IgD-negative memory B cell (primary cell): ENCODE measurements around the gene MT1A. TPM values are rescaled to one million over a fixed set of nuclear protein-coding genes. Genes with fewer than 3 reads are reported as not detected.
"Not testable (repeated sequence)": the region's sequence is repeated elsewhere in the genome, so short reads cannot be mapped to it uniquely, and the experiment has no call there.

ENCODE experiments used
- H3K27ac Mint-ChIP-seq, 3 donors: one replicate each; pipeline ENCODE4 v1.8.0; 2020 to 2022; ENCODE audit warnings: mild to moderate bottlenecking in 3 of 3, mixed read lengths in 3 of 3, moderate library complexity in 1 of 3
- H3K27me3 Mint-ChIP-seq: one replicate; pipeline ENCODE4 v1.8.0; 2021; ENCODE audit warnings: mixed read lengths
- H3K36me3 Mint-ChIP-seq: one replicate; pipeline ENCODE4 v1.8.0; 2020; ENCODE audit warnings: mild to moderate bottlenecking, mixed read lengths
- H3K4me1 Mint-ChIP-seq, 3 donors: one replicate each; pipeline ENCODE4 v1.8.0; 2020 to 2022; ENCODE audit warnings: mixed read lengths in 3 of 3, mild to moderate bottlenecking in 1 of 3
- H3K4me3 Mint-ChIP-seq, 4 donors: one replicate each; pipeline ENCODE4 v1.8.0; 2020 to 2022; ENCODE audit warnings: mild to moderate bottlenecking in 4 of 4, mixed read lengths in 4 of 4, moderate library complexity in 3 of 4
- H3K9me3 Mint-ChIP-seq, 3 donors: one replicate each; pipeline ENCODE4 v1.8.0; 2020 to 2021; ENCODE audit warnings: mixed read lengths in 3 of 3, mild to moderate bottlenecking in 1 of 3
- polyA plus RNA-seq: library from polyadenylated mRNA; unstranded; fragments of 300-500 nt; fragmentation: Illumina TruSeq; gene quantifications from one replicate; pipeline ENCODE4 v1.2.3, GENCODE V29; 2021

The MT1A gene
- polyA plus RNA-seq, 1 donor from 2014 or later: not detected

GRCh38 chr16:56618138-56618537 is 20.3 kb upstream of the MT1A start:
- H3K27ac Mint-ChIP-seq: no peak overlapping the region
- H3K36me3 Mint-ChIP-seq: peaks cover 3% of the 10 kb centered on the region
- H3K9me3 Mint-ChIP-seq: no peaks in the 10 kb centered on the region
- H3K4me3 Mint-ChIP-seq: peak overlapping the region in 1 of 4 donors; percentile 39
- H3K27me3 Mint-ChIP-seq: peaks cover 25% of the 10 kb centered on the region
- H3K4me1 Mint-ChIP-seq: peaks cover 0 to 7% (median 2%) of the 10 kb centered on the region in 3 donors

- Mint-ChIP-seq H3K9me3 (no peaks in the 10 kb centered on the region), H3K4me3 (no peak overlapping the region), H3K27me3 (peaks cover 39% of the 10 kb centered on the region), H3K27ac (peak overlapping the region in 1 of 3 donors; percentile 60), H3K36me3 (peaks cover 3% of the 10 kb centered on the region), H3K4me1 (peaks cover 0 to 12% (median 7%) of the 10 kb centered on the region in 3 donors)
These were observed 18.0 kb upstream of the MT1A start for GRCh38 chr16:56620339-56620897.

GRCh38 chr16:56621665-56622445 is 16.6 kb upstream of the MT1A start:
- H3K9me3 Mint-ChIP-seq, H3K4me3 Mint-ChIP-seq, H3K27ac Mint-ChIP-seq, H3K36me3 Mint-ChIP-seq: not testable (repeated sequence)
- H3K4me1 Mint-ChIP-seq: peaks cover 0 to 13% (median 10%) of the 10 kb centered on the region in 3 donors
- peaks cover 45% of the 10 kb centered on the region for H3K27me3 Mint-ChIP-seq

- not testable (repeated sequence) for H3K36me3 Mint-ChIP-seq
These were observed 15.3 kb upstream of the MT1A start for GRCh38 chr16:56623184-56623583.

GRCh38 chr16:56623637-56624036 is 14.8 kb upstream of the MT1A start:
- H3K27me3 Mint-ChIP-seq: peaks cover 33% of the 10 kb centered on the region
- H3K36me3 Mint-ChIP-seq: peaks cover 3% of the 10 kb centered on the region

More at GRCh38 chr16:56623184-56623583, 15.3 kb upstream of the MT1A start:
- H3K27ac Mint-ChIP-seq, H3K4me3 Mint-ChIP-seq, H3K9me3 Mint-ChIP-seq, H3K4me1 Mint-ChIP-seq: not testable (repeated sequence)
- H3K27me3 Mint-ChIP-seq: peaks cover 37% of the 10 kb centered on the region

GRCh38 chr16:56625140-56625942 is 13.1 kb upstream of the MT1A start, which contains the start of gene MT1E:
Gene MT1E, plus strand, starts transcription at chr16:56625781. Its CDS starts 71 bp downstream, at chr16:56625852.
- H3K27me3 Mint-ChIP-seq: peaks cover 29% of the 10 kb centered on the region
- H3K4me3 Mint-ChIP-seq: peak within 1 kb of the TSS; percentile 45 to 91 (median 82)
- H3K36me3 Mint-ChIP-seq: peaks cover 2% of the 10 kb centered on the region
- peaks cover 5 to 14% (median 14%) of the 10 kb centered on the region in 3 donors for H3K4me1 Mint-ChIP-seq
- H3K9me3 Mint-ChIP-seq: no peaks in the 10 kb centered on the region
- peak within 1 kb of the TSS in 1 of 3 donors; percentile 48 for H3K27ac Mint-ChIP-seq

More at GRCh38 chr16:56623637-56624036, 14.8 kb upstream of the MT1A start:
- Mint-ChIP-seq H3K4me3 (no peak overlapping the region), H3K27ac (no peak overlapping the region), H3K9me3 (no peaks in the 10 kb centered on the region), H3K4me1 (peaks cover 0 to 10% (median 8%) of the 10 kb centered on the region in 3 donors)

GRCh38 chr16:56625943-56626654 is 12.4 kb upstream of the MT1A start:
- peaks cover 29% of the 10 kb centered on the region for H3K27me3 Mint-ChIP-seq
- peaks cover 2% of the 10 kb centered on the region for H3K36me3 Mint-ChIP-seq
- H3K27ac Mint-ChIP-seq: no peak overlapping the region
- H3K9me3 Mint-ChIP-seq: no peaks in the 10 kb centered on the region
- H3K4me1 Mint-ChIP-seq: peaks cover 6 to 16% (median 14%) of the 10 kb centered on the region in 3 donors
- H3K4me3 Mint-ChIP-seq: peak overlapping the region; percentile 45 to 91 (median 78)

- H3K4me3 Mint-ChIP-seq: no peak overlapping the region
- peaks cover 6 to 16% (median 14%) of the 10 kb centered on the region in 3 donors for H3K4me1 Mint-ChIP-seq
- H3K27me3 Mint-ChIP-seq: peaks cover 30% of the 10 kb centered on the region
- no peaks in the 10 kb centered on the region for H3K9me3 Mint-ChIP-seq
- no peak overlapping the region for H3K27ac Mint-ChIP-seq
- peaks cover 1% of the 10 kb centered on the region for H3K36me3 Mint-ChIP-seq
These were observed 11.8 kb upstream of the MT1A start for GRCh38 chr16:56626685-56627084.

GRCh38 chr16:56628486-56629350 is 9.7 kb upstream of the MT1A start:
- no peak overlapping the region for H3K4me3 Mint-ChIP-seq

GRCh38 chr16:56629531-56629930 is 8.9 kb upstream of the MT1A start:
- H3K27me3 Mint-ChIP-seq: peaks cover 50% of the 10 kb centered on the region
- no peak overlapping the region for H3K27ac Mint-ChIP-seq
- H3K36me3 Mint-ChIP-seq: no peaks in the 10 kb centered on the region
- H3K4me3 Mint-ChIP-seq: no peak overlapping the region
- peaks cover 6 to 22% (median 10%) of the 10 kb centered on the region in 3 donors for H3K4me1 Mint-ChIP-seq
- no peaks in the 10 kb centered on the region for H3K9me3 Mint-ChIP-seq

More at GRCh38 chr16:56628486-56629350, 9.7 kb upstream of the MT1A start:
- Mint-ChIP-seq H3K36me3 (no peaks in the 10 kb centered on the region), H3K4me1 (peaks cover 6 to 22% (median 12%) of the 10 kb centered on the region in 3 donors), H3K9me3 (no peaks in the 10 kb centered on the region), H3K27me3 (peaks cover 46% of the 10 kb centered on the region), H3K27ac (no peak overlapping the region)

- no peaks in the 10 kb centered on the region for H3K36me3 Mint-ChIP-seq
- no peak overlapping the region for H3K4me3 Mint-ChIP-seq
- peaks cover 11 to 22% (median 11%) of the 10 kb centered on the region in 3 donors for H3K4me1 Mint-ChIP-seq
- no peak overlapping the region for H3K27ac Mint-ChIP-seq
- H3K27me3 Mint-ChIP-seq: peaks cover 51% of the 10 kb centered on the region
- no peaks in the 10 kb centered on the region for H3K9me3 Mint-ChIP-seq
These were observed 8.3 kb upstream of the MT1A start for GRCh38 chr16:56630134-56630533.

GRCh38 chr16:56631197-56631596 is 7.3 kb upstream of the MT1A start:
- Mint-ChIP-seq H3K27me3 (peaks cover 50% of the 10 kb centered on the region), H3K27ac (no peak overlapping the region), H3K4me1 (peaks cover 9 to 21% (median 11%) of the 10 kb centered on the region in 3 donors), H3K36me3 (no peaks in the 10 kb centered on the region), H3K9me3 (no peaks in the 10 kb centered on the region), H3K4me3 (no peak overlapping the region)

- H3K36me3 Mint-ChIP-seq: no peaks in the 10 kb centered on the region
- H3K9me3 Mint-ChIP-seq: no peaks in the 10 kb centered on the region
- H3K27ac Mint-ChIP-seq: no peak overlapping the region
- peak overlapping the region in 3 of 4 donors; percentile 51 to 60 (median 58) for H3K4me3 Mint-ChIP-seq
- peaks cover 9 to 21% (median 11%) of the 10 kb centered on the region in 3 donors for H3K4me1 Mint-ChIP-seq
- H3K27me3 Mint-ChIP-seq: peaks cover 53% of the 10 kb centered on the region
These were observed 6.7 kb upstream of the MT1A start for GRCh38 chr16:56631832-56632155.
